Measurements from ENCODE around the gene IFNA4.
"Not testable (repeated sequence)": the region's sequence is repeated elsewhere in the genome, so short reads cannot be mapped to it uniquely, and the experiment has no call there.

IFNA4 gene

DNA sequence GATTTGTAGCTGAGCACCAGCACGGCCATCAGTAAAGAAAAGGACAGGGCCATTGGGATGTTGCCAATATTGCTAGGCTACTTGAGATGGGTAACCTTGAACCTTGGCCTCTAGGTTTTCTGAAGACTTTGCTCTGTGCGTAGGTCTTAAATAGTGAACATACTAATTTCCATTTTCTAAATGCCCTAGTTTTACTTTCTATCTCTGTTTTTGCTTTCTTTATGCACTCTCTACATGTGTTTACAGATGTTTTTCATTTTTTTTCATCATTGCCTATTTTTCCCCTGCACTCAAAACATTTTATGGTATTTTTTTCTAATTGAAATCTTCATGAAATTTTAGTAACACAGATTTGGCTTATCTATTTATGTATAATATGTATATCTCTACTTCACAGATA is 20.8 kb downstream of the IFNA4 start, which contains the start of gene IFNA21:
TSS of gene IFNA21 (minus strand) at position 101 of the 400 bp plus-strand sequence. CDS start at position 53, 48 bp downstream.
- not testable (repeated sequence) for DNase-seq (ENCODE audit: extremely low read depth in 1 of 2, low read depth in 1 of 2)

- DNase-seq (ENCODE audit: extremely low read depth in 1 of 2, low read depth in 1 of 2), result no peak
These were observed 21.9 kb downstream of the IFNA4 start for GRCh38 chr9:21165516-21165915.

GRCh38 chr9:21160178-21160577 is 27.2 kb downstream of the IFNA4 start:
- DNase-seq (ENCODE audit: extremely low read depth in 1 of 2, low read depth in 1 of 2), result no peak

GRCh38 chr9:21155501-21155900 is 31.9 kb downstream of the IFNA4 start:
- no peak for DNase-seq (ENCODE audit: extremely low read depth in 1 of 2, low read depth in 1 of 2)

GRCh38 chr9:21154018-21154608 is 33.3 kb downstream of the IFNA4 start:
- no peak for DNase-seq (ENCODE audit: extremely low read depth in 1 of 2, low read depth in 1 of 2)

- DNase-seq (ENCODE audit: extremely low read depth in 1 of 2, low read depth in 1 of 2), result no peak
These were observed 33.9 kb downstream of the IFNA4 start for GRCh38 chr9:21153336-21154017.

GRCh38 chr9:21144603-21145002 is 42.8 kb downstream of the IFNA4 start:
- no peak for DNase-seq (ENCODE audit: extremely low read depth in 1 of 2, low read depth in 1 of 2)

- DNase-seq (ENCODE audit: extremely low read depth in 1 of 2, low read depth in 1 of 2), result no peak
These were observed 45.9 kb downstream of the IFNA4 start, which contains the start of gene IFNW1 for GRCh38 chr9:21141427-21141882. TSS of gene IFNW1 (minus strand) at chr9:21141832. CDS start at chr9:21141570, 262 bp downstream.

- no peak for DNase-seq (ENCODE audit: extremely low read depth in 1 of 2, low read depth in 1 of 2)
These were observed 50.4 kb downstream of the IFNA4 start for GRCh38 chr9:21137020-21137419.

All from activated CD8-positive, alpha-beta memory T cell treated with anti-CD3 and anti-CD28 coated beads for 1 hour (primary cell).